H9 (cell line): ENCODE results near the gene RELCH. TPM values are rescaled to one million over a fixed set of nuclear protein-coding genes. Genes with fewer than 3 reads are reported as not detected.
A peak's percentile ranks its signal among the peaks of the same experiment; 100 is the strongest.

Source experiments
- DNase-seq: peaks from one replicate; pipeline ENCODE4 v3.0.0-alpha.2; 2017
- H2AFZ ChIP-seq: one replicate; pipeline ENCODE4 v1.6.1; 2013; ENCODE audit warnings: mild to moderate bottlenecking, low read length, control low read depth, moderate library complexity
- H2AK5ac ChIP-seq: 2 replicates; pipeline ENCODE4 v1.6.1; 2013; ENCODE audit warnings: low read length, control low read depth, mixed read lengths; ENCODE audit not compliant: insufficient read length
- H2BK120ac ChIP-seq: one replicate; pipeline ENCODE4 v1.6.1; 2013; ENCODE audit warnings: low read depth, mild to moderate bottlenecking, low read length, control low read depth, inconsistent platforms; ENCODE audit not compliant: poor library complexity, severe bottlenecking
- H2BK12ac ChIP-seq: 2 replicates; pipeline ENCODE4 v1.6.1; 2013; ENCODE audit warnings: low read length, control low read depth, mixed read lengths, low read depth; ENCODE audit not compliant: insufficient read length
- H2BK15ac ChIP-seq: 2 replicates; pipeline ENCODE4 v1.6.1; 2013; ENCODE audit warnings: low read depth, low read length, control low read depth
- H2BK20ac ChIP-seq: one replicate; pipeline ENCODE4 v1.6.1; 2013; ENCODE audit warnings: low read depth, mild to moderate bottlenecking, low read length, control low read depth, inconsistent platforms; ENCODE audit not compliant: poor library complexity, severe bottlenecking
- H2BK5ac ChIP-seq: 2 replicates; pipeline ENCODE4 v1.6.1; 2013; ENCODE audit warnings: low read length, control low read depth, mixed read lengths; ENCODE audit not compliant: insufficient read length
- H3K14ac ChIP-seq: 2 replicates; pipeline ENCODE4 v1.6.1; 2013; ENCODE audit warnings: low read length, control low read depth; ENCODE audit not compliant: insufficient read depth
- H3K18ac ChIP-seq: 2 replicates; pipeline ENCODE4 v1.6.1; 2013; ENCODE audit warnings: low read depth, mild to moderate bottlenecking, mixed read lengths, low read length, control low read depth; ENCODE audit not compliant: insufficient read length
- H3K23ac ChIP-seq: 2 replicates; pipeline ENCODE4 v1.6.1; 2013; ENCODE audit warnings: low read length, control low read depth, mixed read lengths, low read depth; ENCODE audit not compliant: insufficient read length
- H3K23me2 ChIP-seq: 2 replicates; pipeline ENCODE4 v1.6.1; 2013; ENCODE audit warnings: low read depth, mild to moderate bottlenecking, mixed read lengths, low read length, control low read depth; ENCODE audit not compliant: insufficient read length, poor library complexity, severe bottlenecking
- H3K27ac ChIP-seq: 2 replicates; pipeline ENCODE4 v1.5.1; 2013; ENCODE audit warnings: low read length, control low read depth, mixed read lengths, low read depth; ENCODE audit not compliant: insufficient read length
- H3K27me3 ChIP-seq: 2 replicates; pipeline ENCODE4 v1.6.1; 2013; ENCODE audit warnings: low read length, control low read depth, inconsistent platforms; ENCODE audit not compliant: insufficient read depth
- H3K4ac ChIP-seq: 2 replicates; pipeline ENCODE4 v1.6.1; 2013; ENCODE audit warnings: low read depth, mild to moderate bottlenecking, control low read depth, inconsistent platforms, low read length, moderate library complexity
- H3K4me1 ChIP-seq: 2 replicates; pipeline ENCODE4 v1.6.1; 2013; ENCODE audit warnings: low read length, control low read depth, inconsistent platforms; ENCODE audit not compliant: insufficient read depth
- H3K4me2 ChIP-seq: 2 replicates; pipeline ENCODE4 v1.6.1; 2013; ENCODE audit warnings: low read length, control low read depth, mixed read lengths; ENCODE audit not compliant: insufficient read length, insufficient read depth
- H3K56ac ChIP-seq: 2 replicates; pipeline ENCODE4 v1.6.1; 2013; ENCODE audit warnings: low read depth, mild to moderate bottlenecking, mixed read lengths, low read length, control low read depth; ENCODE audit not compliant: insufficient read length
- H3K79me1 ChIP-seq: 2 replicates; pipeline ENCODE4 v1.6.1; 2013; ENCODE audit warnings: low read depth, mild to moderate bottlenecking, moderate library complexity, low read length, control low read depth, inconsistent platforms; ENCODE audit not compliant: insufficient read depth, poor library complexity, severe bottlenecking
- H3K79me2 ChIP-seq: 2 replicates; pipeline ENCODE4 v1.6.1; 2013; ENCODE audit warnings: low read length, control low read depth, inconsistent platforms; ENCODE audit not compliant: insufficient read depth
- H3K9ac ChIP-seq: 2 replicates; pipeline ENCODE4 v1.6.1; 2013; ENCODE audit warnings: low read length, control low read depth, mixed read lengths; ENCODE audit not compliant: insufficient read length; ENCODE audit errors: extremely low read depth
- H3K9me3 ChIP-seq: one replicate; pipeline ENCODE4 v1.6.1; 2013; ENCODE audit warnings: low read depth, low read length, inconsistent platforms; ENCODE audit not compliant: control insufficient read depth
- H3T11ph ChIP-seq: one replicate; pipeline ENCODE4 v1.6.1; 2013; ENCODE audit warnings: mild to moderate bottlenecking, low read length, control low read depth, inconsistent platforms
- H4K20me1 ChIP-seq: one replicate; pipeline ENCODE4 v1.6.1; 2013; ENCODE audit not compliant: control insufficient read depth, insufficient read length, insufficient read depth
- H4K5ac ChIP-seq: 2 replicates; pipeline ENCODE4 v1.6.1; 2013; ENCODE audit warnings: low read depth, mild to moderate bottlenecking, mixed read lengths, low read length, control low read depth; ENCODE audit not compliant: insufficient read length
- H4K8ac ChIP-seq: replicated peaks from 2 replicates; pipeline ENCODE4 v1.6.1; 2013; ENCODE audit warnings: low read length, control low read depth, mixed read lengths, low read depth; ENCODE audit not compliant: insufficient read length
- H4K91ac ChIP-seq: 2 replicates; pipeline ENCODE4 v1.6.1; 2013; ENCODE audit warnings: low read depth, mild to moderate bottlenecking, moderate library complexity, mixed read lengths, low read length, control low read depth; ENCODE audit not compliant: insufficient read length
- H3K27ac Mint-ChIP-seq, 3 experiments: 2 replicates in 2 of 3; 3 replicates in 1 of 3; pipeline ENCODE4 v1.8.0; 2020 to 2021; ENCODE audit warnings: mixed read lengths in 3 of 3, mild to moderate bottlenecking in 1 of 3, moderate library complexity in 1 of 3
- H3K27me3 Mint-ChIP-seq: 2 replicates; pipeline ENCODE4 v1.8.0; 2021; ENCODE audit warnings: low read depth, mild to moderate bottlenecking, moderate library complexity, mixed read lengths
- H3K36me3 Mint-ChIP-seq, 3 experiments: 2 replicates in 2 of 3; 3 replicates in 1 of 3; pipeline ENCODE4 v1.8.0; 2020 to 2021; ENCODE audit warnings: low read depth in 3 of 3, mixed read lengths in 3 of 3; ENCODE audit not compliant: insufficient read depth in 1 of 3
- H3K4me1 Mint-ChIP-seq, 2 experiments: 2 replicates each; pipeline ENCODE4 v1.8.0; 2020; ENCODE audit warnings: mixed read lengths in 2 of 2
- H3K4me3 Mint-ChIP-seq, 2 experiments: 2 replicates in 1 of 2; 3 replicates in 1 of 2; pipeline ENCODE4 v1.8.0; 2020 to 2021; ENCODE audit warnings: mild to moderate bottlenecking in 2 of 2, mixed read lengths in 2 of 2, moderate library complexity in 1 of 2
- H3K9me3 Mint-ChIP-seq, 2 experiments: 2 replicates in 1 of 2; 3 replicates in 1 of 2; pipeline ENCODE4 v1.8.0; 2020; ENCODE audit warnings: mild to moderate bottlenecking in 2 of 2, mixed read lengths in 2 of 2, moderate library complexity in 1 of 2
- CTCF ChIP-seq: fragments of 200-600 bp; sonication (generic); conservative IDR thresholded peaks from 3 replicates; pipeline ENCODE4 v1.8.0; 2021; ENCODE audit warnings: antibody characterized with exemption, mild to moderate bottlenecking
- WGBS: extraction: QIAGEN DNeasy Blood & Tissue Kit; methylation state at CpG from one replicate; pipeline ENCODE4 v1.1.7; 2013; ENCODE audit warnings: missing lambda C conversion rate, low lambda C conversion rate, mixed read lengths; ENCODE audit not compliant: insufficient read length; ENCODE audit errors: extremely low coverage; 5-methylcytosine and 5-hydroxymethylcytosine counted together
- total RNA-seq: library from RNA; stranded (reverse); gene quantifications from 2 replicates; pipeline ENCODE4 v1.2.1, GENCODE V29; 2021

The RELCH gene
- total RNA-seq, 1 experiment from 2014 or later = 32.3 TPM

GRCh38 chr18:62200121-62200914, 13.3 kb downstream of the RELCH start:
- Histone ChIP-seq H2AFZ (no peak overlapping the region), H4K20me1 (no peaks in the 10 kb centered on the region), H3K18ac (no peak overlapping the region), H3K27ac (no peak overlapping the region), H2BK12ac (no peak overlapping the region), H3K23ac (no peak overlapping the region), H3K79me2 (peaks cover 7% of the 10 kb centered on the region; the same call in 1 of the 2 replicates), H4K8ac (no peak overlapping the region), H4K5ac (no peak overlapping the region), H3K56ac (no peak overlapping the region), H3K9ac (no peak overlapping the region), H3T11ph (no peak overlapping the region), H3K4me1 (no peaks in the 10 kb centered on the region), H2BK20ac (no peak overlapping the region), H2BK15ac (no peak overlapping the region), H2BK5ac (no peak overlapping the region), H3K27me3 (no peaks in the 10 kb centered on the region), H3K23me2 (no peaks in the 10 kb centered on the region), H2AK5ac (no peak overlapping the region), H3K4ac (no peak overlapping the region), H3K4me2 (no peak overlapping the region), H4K91ac (no peak overlapping the region), H2BK120ac (no peak overlapping the region), H3K14ac (no peak overlapping the region), H3K79me1 (peaks cover 8% of the 10 kb centered on the region), H3K9me3 (no peaks in the 10 kb centered on the region)
- Mint-ChIP-seq H3K9me3 (no peaks in the 10 kb centered on the region), H3K27me3 (no peaks in the 10 kb centered on the region), H3K4me1 (no peaks in the 10 kb centered on the region; a peak in 1 of 4 replicates), H3K4me3 (no peak overlapping the region), H3K36me3 (no peaks in the 10 kb centered on the region; a peak in 1 of 7 replicates), H3K27ac (peak overlapping the region in 2 of 3 experiments; percentile 40 to 43; a peak in 3 of 7 replicates)
- DNase-seq = no peak
- WGBS = no CpG with 5 or more reads among the region's 3 CpGs
- TF ChIP-seq CTCF = no peak
